ENCODE measurements around the gene SDE2. TPM values are rescaled to one million over a fixed set of nuclear protein-coding genes. Genes with fewer than 3 reads are reported as not detected.

The SDE2 gene
- total and polyA plus RNA-seq, 10 of the 15 experiments (the other 5 are each of a cell fraction or from before 2014, with no cell fraction given), result 2.7 to 19.4 (median 12.6) TPM

DNA sequence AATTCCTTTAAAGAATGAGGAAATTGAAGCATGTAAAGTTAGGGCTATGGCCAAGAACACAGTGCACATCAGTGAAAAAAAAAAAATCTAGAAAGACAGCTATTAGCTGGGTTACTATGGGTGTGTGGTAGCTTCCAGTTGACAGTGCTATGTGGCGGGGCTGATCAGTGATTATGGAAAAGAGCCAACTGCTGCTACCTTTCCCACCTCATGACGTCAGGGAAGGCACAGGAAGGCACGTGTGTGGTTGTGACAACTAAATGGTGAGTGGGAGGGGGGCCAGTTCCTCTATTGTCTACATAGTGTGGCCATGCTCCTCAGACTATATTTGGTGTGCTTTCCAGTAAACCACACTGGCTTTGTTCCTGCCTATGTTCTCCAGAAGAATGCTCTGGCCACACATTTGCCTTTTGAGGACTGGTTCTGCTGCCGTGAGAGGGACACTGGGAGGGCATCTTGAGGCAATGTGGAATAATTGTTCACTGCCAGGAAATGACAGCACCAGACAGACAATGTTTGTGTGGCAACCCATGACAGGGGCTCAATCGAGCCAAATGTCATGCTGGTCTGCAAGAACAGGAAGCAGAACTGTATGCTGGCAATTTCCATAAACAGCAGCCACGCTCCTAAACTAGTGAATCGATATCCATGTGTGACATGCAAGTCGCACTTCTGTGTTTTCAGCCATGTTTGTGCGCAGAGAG, 3.0 kb upstream of the SDE2 start (continued):
- TF ChIP-seq TAF1 (IDR thresholded peaks at IDR 0.05; ENCODE audit: borderline replicate concordance, low read depth, low read length) (no peak), JUNB (IDR thresholded peaks at IDR 0.05) (no peak), MAX (IDR thresholded peaks at IDR 0.05; ENCODE audit: low read depth, low read length) (no peak), NR2C2 (IDR thresholded peaks at IDR 0.05; ENCODE audit: borderline replicate concordance, control insufficient read depth, insufficient read length, low read depth) (no peak), MLLT1 (IDR thresholded peaks at IDR 0.05) (no peak), KLF5 (IDR thresholded peaks at IDR 0.05; ENCODE audit: partially characterized antibody) (peak; percentile 41), LARP7 (IDR thresholded peaks at IDR 0.05) (peak; percentile 58; the same call in 1 of the 2 replicates), ETV6 (conservative IDR thresholded peaks at IDR 0.05 in 1 of 2, IDR thresholded peaks at IDR 0.05 in 1 of 2; ENCODE audit: borderline replicate concordance in 1 of 2, low read depth in 1 of 2) (peak in 1 of 2 experiments; percentile 41; a peak in 1 of 4 replicates), SMAD5 (IDR thresholded peaks at IDR 0.05; ENCODE audit: low read depth) (no peak), ZNF274 (IDR thresholded peaks at IDR 0.05; ENCODE audit: insufficient read depth, insufficient read length) (no peak), FOXK2 (IDR thresholded peaks at IDR 0.05) (peak; percentile 38; the same call in 1 of the 2 replicates), IRF3 (IDR thresholded peaks at IDR 0.05) (no peak), POLR2A (IDR thresholded peaks at IDR 0.05; ENCODE audit: low read depth, low read length) (peak; percentile 34; the same call in 1 of the 2 replicates), YY1 (IDR thresholded peaks at IDR 0.05; ENCODE audit: low read depth, low read length) (0 out of 2 replicates have a peak, but pooled peaks have one; percentile 35), MXI1 (IDR thresholded peaks at IDR 0.05; ENCODE audit: low read depth, low read length) (0 out of 2 replicates have a peak, but pooled peaks have one; percentile 26), NR2F1 (conservative IDR thresholded peaks at IDR 0.05) (0 out of 2 replicates have a peak, but pooled peaks have one; percentile 26), TCF12 (IDR thresholded peaks at IDR 0.05; ENCODE audit: low read depth, low read length) (no peak), POU2F2 (IDR thresholded peaks at IDR 0.05; ENCODE audit: borderline replicate concordance, low read depth, low read length) (peak; percentile 8; the same call in 1 of the 3 replicates), PML (IDR thresholded peaks at IDR 0.05; ENCODE audit: low read length) (no peak), RCOR1 (conservative IDR thresholded peaks at IDR 0.05; ENCODE audit: low read depth, low read length) (no peak), RAD51 (IDR thresholded peaks at IDR 0.05) (peak; percentile 80), NRF1 (conservative IDR thresholded peaks at IDR 0.05; ENCODE audit: low read depth, low read length) (no peak), RFX5 (IDR thresholded peaks at IDR 0.05; ENCODE audit: low read depth, low read length) (peak; percentile 74), SREBF2 (IDR thresholded peaks at IDR 0.05; ENCODE audit: low read length) (no peak), SIN3A (IDR thresholded peaks at IDR 0.05; ENCODE audit: low read depth, low read length) (no peak), DPF2 (IDR thresholded peaks at IDR 0.05) (peak; percentile 90), TBL1XR1 (IDR thresholded peaks at IDR 0.05; ENCODE audit: low read depth, low read length) (0 out of 2 replicates have a peak, but pooled peaks have one; percentile 27)
- TF ChIP-seq, protein P1, sequence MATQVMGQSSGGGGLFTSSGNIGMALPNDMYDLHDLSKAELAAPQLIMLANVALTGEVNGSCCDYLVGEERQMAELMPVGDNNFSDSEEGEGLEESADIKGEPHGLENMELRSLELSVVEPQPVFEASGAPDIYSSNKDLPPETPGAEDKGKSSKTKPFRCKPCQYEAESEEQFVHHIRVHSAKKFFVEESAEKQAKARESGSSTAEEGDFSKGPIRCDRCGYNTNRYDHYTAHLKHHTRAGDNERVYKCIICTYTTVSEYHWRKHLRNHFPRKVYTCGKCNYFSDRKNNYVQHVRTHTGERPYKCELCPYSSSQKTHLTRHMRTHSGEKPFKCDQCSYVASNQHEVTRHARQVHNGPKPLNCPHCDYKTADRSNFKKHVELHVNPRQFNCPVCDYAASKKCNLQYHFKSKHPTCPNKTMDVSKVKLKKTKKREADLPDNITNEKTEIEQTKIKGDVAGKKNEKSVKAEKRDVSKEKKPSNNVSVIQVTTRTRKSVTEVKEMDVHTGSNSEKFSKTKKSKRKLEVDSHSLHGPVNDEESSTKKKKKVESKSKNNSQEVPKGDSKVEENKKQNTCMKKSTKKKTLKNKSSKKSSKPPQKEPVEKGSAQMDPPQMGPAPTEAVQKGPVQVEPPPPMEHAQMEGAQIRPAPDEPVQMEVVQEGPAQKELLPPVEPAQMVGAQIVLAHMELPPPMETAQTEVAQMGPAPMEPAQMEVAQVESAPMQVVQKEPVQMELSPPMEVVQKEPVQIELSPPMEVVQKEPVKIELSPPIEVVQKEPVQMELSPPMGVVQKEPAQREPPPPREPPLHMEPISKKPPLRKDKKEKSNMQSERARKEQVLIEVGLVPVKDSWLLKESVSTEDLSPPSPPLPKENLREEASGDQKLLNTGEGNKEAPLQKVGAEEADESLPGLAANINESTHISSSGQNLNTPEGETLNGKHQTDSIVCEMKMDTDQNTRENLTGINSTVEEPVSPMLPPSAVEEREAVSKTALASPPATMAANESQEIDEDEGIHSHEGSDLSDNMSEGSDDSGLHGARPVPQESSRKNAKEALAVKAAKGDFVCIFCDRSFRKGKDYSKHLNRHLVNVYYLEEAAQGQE (IDR thresholded peaks at IDR 0.05; ENCODE audit: low read depth, low read length), result no peak
